Spleen (tissue), 7 donors: ENCODE measurements around the gene NYAP1.

Experiments
- POLR2AphosphoS5 ChIP-seq, 3 donors: sonication (generic); formaldehyde crosslinking; IDR thresholded peaks; one replicate each; pipeline ENCODE4 v1.5.1; 2017; ENCODE audit warnings: antibody characterized with exemption in 3 of 3
- TF ChIP-seq, protein P1 (sequence below), 11 experiments: fragments of 200-600 bp in 7 of 11; fragments of 450-650 bp in 4 of 11; sonication (generic) in 4 of 11; IDR thresholded peaks in 8 of 11; conservative IDR thresholded peaks in 3 of 11; 1 replicate in 7 of 11; 2 replicates in 4 of 11; pipeline versions ENCODE4 v1.4.0 to v1.8.0; 2016 to 2021; ENCODE audit warnings: antibody characterized with exemption in 11 of 11, inconsistent platforms in 4 of 11, mild to moderate bottlenecking in 1 of 11
- donor health status: DM: no; HTN: no; CAD: no; lungs with moderate emphysema.
- donor health status: DM: no; HTN: no; CAD: no.
- donor health status: DM: no; HTN: no; CAD: no.

DNA sequence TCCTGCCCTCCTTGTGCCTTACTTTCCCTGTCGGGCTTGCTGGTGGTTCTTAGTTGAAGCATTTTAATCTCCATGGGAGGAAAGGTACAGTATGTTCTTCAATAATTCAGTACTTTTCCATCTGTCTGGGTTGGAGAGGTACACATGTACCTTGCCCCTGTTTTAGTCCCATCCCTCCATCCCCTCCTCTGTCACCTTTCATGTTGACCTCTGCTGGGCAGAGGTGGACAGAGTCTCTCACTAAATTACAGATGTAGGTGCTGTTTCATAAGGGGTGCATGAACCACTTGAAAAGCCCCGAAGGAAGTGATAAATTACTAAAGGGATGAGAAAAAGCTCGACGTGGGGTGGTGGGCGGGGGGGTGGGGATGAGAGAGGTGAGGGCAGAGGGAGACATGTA lies 60.7 kb downstream of the NYAP1 start:
- TF ChIP-seq, protein P1, sequence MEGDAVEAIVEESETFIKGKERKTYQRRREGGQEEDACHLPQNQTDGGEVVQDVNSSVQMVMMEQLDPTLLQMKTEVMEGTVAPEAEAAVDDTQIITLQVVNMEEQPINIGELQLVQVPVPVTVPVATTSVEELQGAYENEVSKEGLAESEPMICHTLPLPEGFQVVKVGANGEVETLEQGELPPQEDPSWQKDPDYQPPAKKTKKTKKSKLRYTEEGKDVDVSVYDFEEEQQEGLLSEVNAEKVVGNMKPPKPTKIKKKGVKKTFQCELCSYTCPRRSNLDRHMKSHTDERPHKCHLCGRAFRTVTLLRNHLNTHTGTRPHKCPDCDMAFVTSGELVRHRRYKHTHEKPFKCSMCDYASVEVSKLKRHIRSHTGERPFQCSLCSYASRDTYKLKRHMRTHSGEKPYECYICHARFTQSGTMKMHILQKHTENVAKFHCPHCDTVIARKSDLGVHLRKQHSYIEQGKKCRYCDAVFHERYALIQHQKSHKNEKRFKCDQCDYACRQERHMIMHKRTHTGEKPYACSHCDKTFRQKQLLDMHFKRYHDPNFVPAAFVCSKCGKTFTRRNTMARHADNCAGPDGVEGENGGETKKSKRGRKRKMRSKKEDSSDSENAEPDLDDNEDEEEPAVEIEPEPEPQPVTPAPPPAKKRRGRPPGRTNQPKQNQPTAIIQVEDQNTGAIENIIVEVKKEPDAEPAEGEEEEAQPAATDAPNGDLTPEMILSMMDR (IDR thresholded peaks at IDR 0.05 in 8 of 11, conservative IDR thresholded peaks at IDR 0.05 in 3 of 11), result no peak
- no peak for TF ChIP-seq POLR2AphosphoS5 (IDR thresholded peaks at IDR 0.05)
